Subcutaneous abdominal adipose tissue (tissue), 5 donors: Measurements from ENCODE around the gene PAK1IP1.
A peak's percentile ranks its signal among the peaks of the same experiment; 100 is the strongest.

Experiments
- H3K27ac ChIP-seq: one replicate; pipeline ENCODE4 v1.7.0; 2013; ENCODE audit warnings: low read depth, mild to moderate bottlenecking, inconsistent platforms, low read length, moderate library complexity
- H3K27me3 ChIP-seq, 5 donors: one replicate each; pipeline ENCODE4 v1.7.0; 2013; ENCODE audit warnings: low read length in 5 of 5, inconsistent platforms in 1 of 5; ENCODE audit not compliant: control insufficient read depth in 5 of 5, insufficient read depth in 4 of 5
- H3K36me3 ChIP-seq, 5 donors: one replicate each; pipeline ENCODE4 v1.7.0; 2013; ENCODE audit warnings: low read length in 5 of 5; ENCODE audit not compliant: control insufficient read depth in 5 of 5, insufficient read depth in 5 of 5
- H3K4me1 ChIP-seq, 5 donors: one replicate each; pipeline ENCODE4 v1.7.0; 2013; ENCODE audit warnings: low read length in 5 of 5, mild to moderate bottlenecking in 3 of 5, moderate library complexity in 1 of 5; ENCODE audit not compliant: control insufficient read depth in 5 of 5, insufficient read depth in 5 of 5
- H3K4me3 ChIP-seq, 5 donors: one replicate each; pipeline ENCODE4 v1.7.0; 2013; ENCODE audit warnings: low read length in 5 of 5, low read depth in 1 of 5
- H3K9ac ChIP-seq, 5 donors: one replicate each; pipeline ENCODE4 v1.7.0; 2013; ENCODE audit warnings: low read length in 5 of 5, mild to moderate bottlenecking in 4 of 5, moderate library complexity in 3 of 5
- H3K9me3 ChIP-seq, 5 donors: one replicate each; pipeline ENCODE4 v1.7.0; 2013; ENCODE audit warnings: low read length in 5 of 5; ENCODE audit not compliant: control insufficient read depth in 5 of 5
- donor health status: healthy.
- donor health status: healthy.
- donor health status: healthy.
- donor health status: healthy.
- donor health status: healthy.

The PAK1IP1 gene

GRCh38 chr6:10721850-10722569 lies 27.2 kb downstream of the PAK1IP1 start:
- Histone ChIP-seq H3K9me3 (peaks cover 0 to 3% (median 0%) of the 10 kb centered on the region in 5 donors), H3K27me3 (no peaks in the 10 kb centered on the region), H3K36me3 (peaks cover 0 to 23% (median 8%) of the 10 kb centered on the region in 5 donors), H3K4me3 (peak overlapping the region; percentile 74 to 93 (median 84)), H3K27ac (peak overlapping the region; percentile 90), H3K9ac (peak overlapping the region; percentile 48 to 94 (median 74)), H3K4me1 (peaks cover 4 to 40% (median 33%) of the 10 kb centered on the region in 5 donors)

- Histone ChIP-seq H3K4me1 (peaks cover 4 to 40% (median 33%) of the 10 kb centered on the region in 5 donors), H3K27ac (peak overlapping the region; percentile 90), H3K9ac (peak overlapping the region; percentile 48 to 94 (median 74)), H3K36me3 (peaks cover 0 to 23% (median 8%) of the 10 kb centered on the region in 5 donors), H3K27me3 (no peaks in the 10 kb centered on the region), H3K4me3 (peak overlapping the region; percentile 74 to 93 (median 84)), H3K9me3 (peaks cover 0 to 3% (median 0%) of the 10 kb centered on the region in 5 donors)
Observed at GRCh38 chr6:10722570-10722819, 27.7 kb downstream of the PAK1IP1 start.

- Histone ChIP-seq H3K9ac (peak within 1 kb of the TSS; percentile 84 to 94 (median 89)), H3K9me3 (peaks cover 0 to 3% (median 0%) of the 10 kb centered on the region in 5 donors), H3K4me1 (peaks cover 4 to 40% (median 33%) of the 10 kb centered on the region in 5 donors), H3K36me3 (peaks cover 0 to 27% (median 12%) of the 10 kb centered on the region in 5 donors), H3K27ac (peak within 1 kb of the TSS; percentile 90), H3K4me3 (peak within 1 kb of the TSS; percentile 83 to 93 (median 85)), H3K27me3 (no peaks in the 10 kb centered on the region)
Observed at GRCh38 chr6:10722820-10723566, 28.2 kb downstream of the PAK1IP1 start, which contains the start of gene TMEM14C. Gene TMEM14C (plus strand): TSS chr6:10723070. CDS start chr6:10724614, 1,544 bp downstream.

- peak overlapping the region; percentile 90 for H3K27ac ChIP-seq
- no peaks in the 10 kb centered on the region for H3K27me3 ChIP-seq
- H3K36me3 ChIP-seq: peaks cover 0 to 33% (median 16%) of the 10 kb centered on the region in 5 donors
- H3K4me1 ChIP-seq: peaks cover 4 to 40% (median 33%) of the 10 kb centered on the region in 5 donors
- H3K4me3 ChIP-seq: peak overlapping the region; percentile 83 to 93 (median 85)
- peak overlapping the region; percentile 79 to 94 (median 89) for H3K9ac ChIP-seq
- H3K9me3 ChIP-seq: peaks cover 0 to under 1% (median 0%) of the 10 kb centered on the region in 5 donors
Observed at GRCh38 chr6:10723567-10723881, 28.8 kb downstream of the PAK1IP1 start.

- no peaks in the 10 kb centered on the region for H3K9me3 ChIP-seq
- H3K4me1 ChIP-seq: peaks cover 4 to 39% (median 33%) of the 10 kb centered on the region in 5 donors
- peak overlapping the region; percentile 0 for H3K27ac ChIP-seq
- peaks cover 3 to 45% (median 26%) of the 10 kb centered on the region in 5 donors for H3K36me3 ChIP-seq
- H3K4me3 ChIP-seq: peak overlapping the region in 1 of 5 donors; percentile 4
- H3K9ac ChIP-seq: no peak overlapping the region
- no peaks in the 10 kb centered on the region for H3K27me3 ChIP-seq
Observed at GRCh38 chr6:10725044-10725443, 30.3 kb downstream of the PAK1IP1 start.

- Histone ChIP-seq H3K4me3 (no peak overlapping the region), H3K4me1 (peaks cover 4 to 43% (median 38%) of the 10 kb centered on the region in 5 donors), H3K36me3 (peaks cover 8 to 52% (median 32%) of the 10 kb centered on the region in 5 donors), H3K27ac (peak overlapping the region; percentile 0), H3K9me3 (no peaks in the 10 kb centered on the region), H3K9ac (no peak overlapping the region), H3K27me3 (no peaks in the 10 kb centered on the region)
Observed at GRCh38 chr6:10725716-10726115, 30.9 kb downstream of the PAK1IP1 start.

- H3K4me1 ChIP-seq: peaks cover 0 to 12% (median 10%) of the 10 kb centered on the region in 5 donors
- no peaks in the 10 kb centered on the region for H3K9me3 ChIP-seq
- no peak overlapping the region for H3K9ac ChIP-seq
- no peaks in the 10 kb centered on the region for H3K27me3 ChIP-seq
- H3K4me3 ChIP-seq: no peak overlapping the region
- peak overlapping the region; percentile 43 for H3K27ac ChIP-seq
- H3K36me3 ChIP-seq: peaks cover 8 to 67% (median 51%) of the 10 kb centered on the region in 5 donors
Observed at GRCh38 chr6:10730254-10730653, 35.5 kb downstream of the PAK1IP1 start.

- no peak overlapping the region for H3K4me3 ChIP-seq
- peaks cover 8 to 43% (median 40%) of the 10 kb centered on the region in 5 donors for H3K36me3 ChIP-seq
- peaks cover 0 to 12% (median 10%) of the 10 kb centered on the region in 5 donors for H3K4me1 ChIP-seq
- no peaks in the 10 kb centered on the region for H3K27me3 ChIP-seq
- H3K9me3 ChIP-seq: no peaks in the 10 kb centered on the region
- no peak overlapping the region for H3K9ac ChIP-seq
- no peak overlapping the region for H3K27ac ChIP-seq
Observed at GRCh38 chr6:10733151-10733715, 38.5 kb downstream of the PAK1IP1 start.

GRCh38 chr6:10733863-10734262 lies 39.1 kb downstream of the PAK1IP1 start:
- H3K9me3 ChIP-seq: no peaks in the 10 kb centered on the region
- no peak overlapping the region for H3K27ac ChIP-seq
- no peaks in the 10 kb centered on the region for H3K27me3 ChIP-seq
- no peak overlapping the region for H3K4me3 ChIP-seq
- H3K4me1 ChIP-seq: peaks cover 0 to 12% (median 10%) of the 10 kb centered on the region in 5 donors
- peaks cover 5 to 37% (median 34%) of the 10 kb centered on the region in 5 donors for H3K36me3 ChIP-seq
- H3K9ac ChIP-seq: no peak overlapping the region
